Eye (tissue), 1 donor: ENCODE measurements around the gene SLC24A5.
A peak's percentile ranks its signal among the peaks of the same experiment; 100 is the strongest.

ENCODE experiments used
- DNase-seq: peaks from one replicate; pipeline ENCODE4 v3.0.0-alpha.2; 2015

Gene SLC24A5

DNA sequence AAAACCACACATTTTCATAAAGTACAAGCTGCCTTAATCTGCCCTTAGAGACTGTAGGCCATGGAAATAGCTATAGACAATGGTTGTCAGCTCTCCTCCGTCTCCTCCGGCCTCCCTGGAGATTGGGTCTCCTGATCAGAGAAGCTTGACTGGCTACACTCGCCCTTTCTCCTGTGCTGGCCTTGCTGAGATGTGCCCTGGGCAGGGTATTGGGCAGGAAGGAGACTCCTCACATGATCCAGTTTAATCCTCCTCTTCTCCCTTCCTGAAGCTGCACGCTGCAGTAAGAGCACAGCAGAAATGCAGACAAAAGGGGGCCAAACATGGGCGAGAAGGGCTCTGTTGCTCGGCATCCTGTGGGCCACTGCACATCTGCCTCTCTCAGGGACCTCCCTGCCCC is at the start of gene SLC24A5:
Gene SLC24A5 (plus strand): TSS at position 246 of the 400 bp plus-strand sequence. CDS start 55 bp downstream, at position 301.
- no peak for DNase-seq

GRCh38 chr15:48072941-48073340 is 47.8 kb upstream of the SLC24A5 start:
- no peak for DNase-seq

DNA sequence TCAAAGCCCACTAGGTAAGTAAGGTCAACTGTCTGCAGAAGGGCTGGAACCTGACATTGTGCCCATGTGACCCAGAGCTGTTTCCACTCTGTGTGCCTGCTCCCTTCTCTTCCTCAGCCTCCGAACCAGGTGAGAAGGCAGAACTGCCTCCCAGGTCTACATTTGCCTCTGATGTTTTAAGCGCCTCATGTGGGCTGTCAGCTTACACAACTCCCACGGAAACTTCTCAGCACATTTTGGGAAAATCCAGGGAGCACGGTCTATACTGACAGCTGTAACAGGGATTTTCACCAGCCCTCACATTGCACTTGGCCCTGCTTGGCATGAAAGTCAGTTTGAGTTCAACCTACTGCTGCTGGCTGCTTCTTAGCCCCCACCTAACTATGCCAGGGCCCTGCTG is 46.9 kb upstream of the SLC24A5 start:
- DNase-seq, result no peak

GRCh38 chr15:48076454-48076853 is 44.3 kb upstream of the SLC24A5 start:
- DNase-seq, result no peak

GRCh38 chr15:48077616-48078184 is 43.1 kb upstream of the SLC24A5 start:
- DNase-seq, result no peak

GRCh38 chr15:48084759-48085590 is 35.8 kb upstream of the SLC24A5 start:
- DNase-seq, result peak; percentile 60

DNA sequence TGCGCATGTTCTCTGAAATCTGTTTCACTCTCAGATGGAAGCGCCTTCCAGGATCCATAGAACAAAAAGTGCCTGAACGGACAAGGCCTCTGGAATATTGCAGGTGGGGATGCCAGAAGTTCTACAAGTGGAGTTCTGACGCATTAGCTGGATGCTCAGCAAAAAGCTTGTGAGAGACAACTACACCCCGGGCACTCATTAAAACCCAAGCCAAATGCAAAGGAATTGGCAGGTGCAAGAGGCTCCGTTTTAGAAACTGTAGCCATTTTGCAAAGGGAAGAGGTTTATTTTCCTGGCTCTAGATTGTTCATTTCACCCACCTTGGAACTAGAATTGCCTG is 35.2 kb upstream of the SLC24A5 start:
- DNase-seq, result no peak

DNA sequence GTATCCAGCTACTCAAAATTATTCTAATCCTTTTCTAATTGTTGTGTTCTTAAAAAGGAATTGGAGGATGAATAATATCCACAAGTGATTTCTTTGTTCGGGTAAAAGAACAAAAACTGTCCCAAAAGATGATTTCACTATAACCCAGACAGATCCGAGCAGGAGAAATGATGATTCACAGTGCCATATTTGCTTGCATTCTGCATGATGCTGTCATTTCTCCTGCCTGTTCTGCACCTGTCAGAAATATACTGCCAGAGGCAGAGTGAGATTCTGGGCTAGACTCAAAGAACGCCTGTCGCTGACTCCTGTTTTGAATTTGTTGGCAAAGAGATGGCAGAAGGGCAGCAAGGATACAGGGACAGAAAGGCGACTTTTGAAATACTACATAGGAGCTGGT is 34.7 kb upstream of the SLC24A5 start:
- no peak for DNase-seq

- no peak for DNase-seq
These were observed 34.2 kb upstream of the SLC24A5 start for GRCh38 chr15:48086576-48086975.

- no peak for DNase-seq
These were observed 32.9 kb upstream of the SLC24A5 start for GRCh38 chr15:48087844-48088243.

DNA sequence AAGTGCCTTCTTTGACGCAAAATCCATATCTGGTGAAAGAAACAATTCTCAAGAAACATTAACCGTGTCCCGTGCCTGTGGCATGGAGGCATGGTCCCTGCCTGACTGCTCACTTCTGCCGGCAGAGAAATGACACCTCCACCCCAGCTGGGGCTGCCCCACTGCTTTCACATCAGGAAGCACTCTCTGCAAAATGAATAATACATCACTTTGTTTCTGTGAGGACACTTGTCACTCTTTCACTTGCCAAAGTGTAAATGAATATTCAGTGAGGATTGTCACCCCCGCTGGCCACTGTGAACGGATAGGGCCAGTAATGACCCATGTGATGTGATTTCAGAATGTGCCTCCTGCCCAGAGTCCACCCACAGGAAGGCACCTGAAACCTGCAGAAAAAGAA is 31.1 kb upstream of the SLC24A5 start:
- no peak for DNase-seq

- DNase-seq, result no peak
These were observed 30.7 kb upstream of the SLC24A5 start for GRCh38 chr15:48090115-48090514.

GRCh38 chr15:48090666-48091065 is 30.1 kb upstream of the SLC24A5 start:
- no peak for DNase-seq

- DNase-seq, result no peak
These were observed 29.3 kb upstream of the SLC24A5 start for GRCh38 chr15:48091522-48091921.

- no peak for DNase-seq
These were observed 24.4 kb upstream of the SLC24A5 start for GRCh38 chr15:48096355-48096786.

DNA sequence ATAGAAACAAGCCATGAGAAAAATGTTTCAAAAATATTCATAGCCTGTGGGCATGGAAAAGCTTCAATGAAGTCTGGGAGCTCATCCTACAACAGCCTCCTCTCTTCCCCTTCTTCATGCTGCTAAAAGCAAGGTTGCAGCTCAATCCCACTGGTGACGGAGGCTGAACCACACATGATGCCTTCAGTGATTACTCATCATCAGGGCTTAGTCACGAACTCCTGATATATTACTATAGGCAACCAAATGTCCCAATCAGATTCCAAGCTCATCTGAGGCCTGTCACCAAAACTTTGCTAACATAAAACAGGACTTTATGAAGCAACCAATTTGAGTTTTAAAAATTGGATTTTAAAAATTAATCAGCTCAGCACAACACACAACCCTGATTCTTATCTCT is 24.0 kb upstream of the SLC24A5 start:
- no peak for DNase-seq

DNA sequence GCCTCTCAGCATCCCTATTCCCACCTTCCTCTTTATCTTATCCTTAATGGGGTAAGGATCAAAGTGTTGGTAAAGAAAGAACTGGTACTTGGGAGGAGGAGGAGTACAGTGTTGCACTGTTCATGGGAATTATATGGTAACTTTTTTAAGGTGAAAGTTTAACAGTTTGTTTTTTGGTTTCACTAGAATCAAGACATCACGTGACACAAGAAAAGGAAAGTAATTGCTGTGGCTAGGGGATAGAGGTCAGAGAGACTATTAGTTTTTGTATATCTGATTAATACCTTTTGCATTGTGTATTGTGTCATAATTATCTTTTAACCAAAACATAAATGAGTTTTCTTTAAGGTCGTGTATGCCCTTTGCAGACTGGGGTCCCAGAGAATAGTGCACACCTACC is 23.5 kb upstream of the SLC24A5 start:
- no peak for DNase-seq

- no peak for DNase-seq
These were observed 19.3 kb upstream of the SLC24A5 start for GRCh38 chr15:48101376-48101961.

GRCh38 chr15:48102167-48102566 is 18.6 kb upstream of the SLC24A5 start:
- no peak for DNase-seq

DNA sequence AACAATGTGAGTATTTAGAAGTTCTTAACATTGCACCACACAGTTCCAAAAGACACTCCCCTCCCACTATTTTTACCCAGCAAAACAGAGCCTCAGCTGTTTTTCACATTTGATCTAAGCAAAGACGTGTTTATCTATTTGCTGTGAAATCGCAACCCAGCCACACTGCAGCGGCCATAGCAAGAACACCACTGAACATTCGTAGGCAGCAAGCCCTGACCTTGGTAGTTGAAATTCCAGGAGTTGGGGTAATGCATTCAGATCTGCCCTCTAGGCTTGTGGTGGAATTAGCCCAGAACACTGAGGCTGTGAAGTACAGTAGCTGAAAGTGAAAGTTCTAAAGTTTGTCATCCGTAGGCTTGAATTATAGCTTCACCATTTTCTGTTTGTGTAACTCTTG is 17.1 kb upstream of the SLC24A5 start:
- DNase-seq, result no peak

- DNase-seq, result no peak
These were observed 14.9 kb upstream of the SLC24A5 start for GRCh38 chr15:48105936-48106335.

DNA sequence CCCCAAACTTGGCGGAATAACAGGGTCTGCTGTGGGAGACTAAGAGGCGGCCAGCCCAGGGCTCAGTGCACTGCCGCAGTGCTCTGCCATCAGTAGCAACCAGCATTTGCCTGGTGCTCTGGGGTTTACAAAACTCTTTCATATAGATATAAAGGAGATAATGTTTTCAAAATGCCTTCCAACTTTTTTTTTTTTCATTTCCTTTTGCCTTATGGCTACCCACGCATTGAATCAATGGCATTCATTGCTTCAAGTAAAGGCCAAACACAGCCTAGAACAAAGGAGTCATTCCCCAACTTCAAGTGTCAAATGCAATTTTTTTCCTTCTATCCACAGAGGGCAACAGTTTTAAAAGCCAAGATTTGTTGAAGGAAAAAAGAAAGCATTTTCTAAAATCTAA is 11.6 kb upstream of the SLC24A5 start:
- no peak for DNase-seq

- DNase-seq, result no peak
These were observed 10.8 kb upstream of the SLC24A5 start for GRCh38 chr15:48109856-48110531.

GRCh38 chr15:48112242-48112641 is 8.5 kb upstream of the SLC24A5 start:
- peak; percentile 62 for DNase-seq
